Measurements from ENCODE around the gene PSME3IP1.
"Not testable (repeated sequence)": the region's sequence is repeated elsewhere in the genome, so short reads cannot be mapped to it uniquely, and the experiment has no call there.

The PSME3IP1 gene, protein sequence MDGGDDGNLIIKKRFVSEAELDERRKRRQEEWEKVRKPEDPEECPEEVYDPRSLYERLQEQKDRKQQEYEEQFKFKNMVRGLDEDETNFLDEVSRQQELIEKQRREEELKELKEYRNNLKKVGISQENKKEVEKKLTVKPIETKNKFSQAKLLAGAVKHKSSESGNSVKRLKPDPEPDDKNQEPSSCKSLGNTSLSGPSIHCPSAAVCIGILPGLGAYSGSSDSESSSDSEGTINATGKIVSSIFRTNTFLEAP

DNA sequence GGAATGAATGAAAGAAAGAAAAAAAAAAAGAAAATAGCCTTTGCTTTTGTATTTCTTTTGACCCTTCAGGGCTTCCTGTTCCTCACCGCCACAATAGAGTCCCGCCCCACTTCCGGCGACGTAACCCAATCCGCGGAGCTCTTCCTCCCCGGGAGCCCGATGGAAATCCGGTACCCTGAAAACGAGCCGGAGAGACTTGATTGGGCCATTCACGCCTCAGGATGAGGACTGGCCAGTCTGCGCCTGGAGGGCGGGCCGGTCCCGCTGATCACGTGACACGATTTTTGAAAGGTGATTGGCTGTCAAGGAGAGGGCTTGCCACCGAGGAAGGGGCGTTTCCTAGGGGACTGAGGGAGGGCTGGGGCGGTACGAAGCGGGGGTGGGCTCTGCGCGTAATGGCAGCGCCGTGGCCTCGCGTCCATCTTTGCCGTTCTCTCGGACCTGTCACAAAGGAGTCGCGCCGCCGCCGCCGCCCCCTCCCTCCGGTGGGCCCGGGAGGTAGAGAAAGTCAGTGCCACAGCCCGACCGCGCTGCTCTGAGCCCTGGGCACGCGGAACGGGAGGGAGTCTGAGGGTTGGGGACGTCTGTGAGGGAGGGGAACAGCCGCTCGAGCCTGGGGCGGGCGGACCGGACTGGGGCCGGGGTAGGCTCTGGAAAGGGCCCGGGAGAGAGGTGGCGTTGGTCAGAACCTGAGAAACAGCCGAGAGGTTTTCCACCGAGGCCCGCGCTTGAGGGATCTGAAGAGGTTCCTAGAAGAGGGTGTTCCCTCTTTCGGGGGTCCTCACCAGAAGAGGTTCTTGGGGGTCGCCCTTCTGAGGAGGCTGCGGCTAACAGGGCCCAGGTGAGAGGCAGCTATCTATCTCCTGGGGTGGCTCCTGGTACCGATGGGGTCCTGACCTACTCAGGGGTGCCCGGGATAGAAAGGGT, at the start of gene PSME3IP1, which contains the start of gene RSPRY1:
Gene PSME3IP1, minus strand, starts transcription at position 95 of the 927 bp plus-strand sequence. CDS start 12,185 bp downstream, outside the sequence.
Gene RSPRY1, plus strand, starts transcription at position 385 of the 927 bp plus-strand sequence. CDS start 18,330 bp downstream, outside the sequence.
- DNase-seq: peak; percentile 100

DNA sequence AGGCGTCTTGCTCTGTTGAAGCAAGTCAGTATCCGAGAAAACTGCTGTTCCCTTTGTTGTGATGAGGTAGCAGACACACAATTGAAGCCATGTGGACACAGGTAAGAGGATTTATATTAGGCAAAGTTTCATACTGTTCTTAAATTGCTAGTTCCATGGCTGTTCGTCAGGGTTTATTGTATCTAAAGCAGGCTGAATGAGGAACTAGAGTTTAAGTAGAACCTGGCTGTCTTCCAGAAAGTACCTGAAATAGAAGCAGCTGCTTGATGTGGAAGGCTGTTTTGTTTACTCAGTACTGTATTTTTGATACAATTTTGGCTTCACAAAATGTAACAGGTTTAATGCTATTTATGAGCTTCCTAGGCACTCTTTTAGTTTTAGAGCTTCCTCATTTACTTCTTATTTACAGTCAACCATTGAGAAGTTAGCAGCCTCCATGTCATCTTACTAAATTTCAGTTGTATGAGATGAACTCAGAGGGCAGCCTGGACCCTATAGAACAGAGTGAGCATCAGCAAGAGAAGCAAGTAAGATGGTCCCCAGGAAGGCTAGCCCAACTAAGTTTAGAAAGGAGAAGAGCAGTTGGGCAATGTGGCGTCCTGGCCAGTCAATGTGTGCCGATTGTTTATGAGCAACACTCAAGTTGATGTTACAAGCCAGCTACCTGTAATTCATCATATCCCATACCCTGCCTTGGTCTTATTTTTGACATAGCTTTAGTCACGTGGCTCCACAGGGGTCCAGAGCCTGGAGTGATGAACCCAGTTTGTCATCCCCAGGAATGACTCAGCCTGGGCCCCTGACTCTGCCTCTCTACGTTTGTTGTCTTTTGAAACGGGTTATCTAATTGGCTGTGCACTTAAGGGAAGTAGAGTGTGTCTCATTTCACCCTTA, 49.5 kb upstream of the PSME3IP1 start:
- peak; percentile 74 for DNase-seq

DNA sequence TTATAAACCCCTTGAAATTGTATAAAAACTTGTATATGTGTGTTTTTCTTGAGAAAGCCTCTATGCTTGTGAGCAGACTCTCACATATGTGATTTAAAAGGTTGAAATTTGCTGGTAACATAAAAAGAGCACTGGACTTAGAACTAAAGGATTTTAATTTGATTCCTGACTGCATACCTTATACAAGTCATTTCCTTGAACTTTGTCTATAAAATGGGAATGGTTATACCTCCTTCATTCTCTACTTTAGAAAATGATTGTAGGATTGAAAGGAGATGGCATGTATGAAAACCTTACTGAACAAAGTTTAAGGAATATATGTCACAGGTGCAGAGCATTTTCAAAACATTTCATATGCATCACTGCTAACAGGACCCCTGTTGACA, 48.9 kb upstream of the PSME3IP1 start:
- DNase-seq: no peak

DNA sequence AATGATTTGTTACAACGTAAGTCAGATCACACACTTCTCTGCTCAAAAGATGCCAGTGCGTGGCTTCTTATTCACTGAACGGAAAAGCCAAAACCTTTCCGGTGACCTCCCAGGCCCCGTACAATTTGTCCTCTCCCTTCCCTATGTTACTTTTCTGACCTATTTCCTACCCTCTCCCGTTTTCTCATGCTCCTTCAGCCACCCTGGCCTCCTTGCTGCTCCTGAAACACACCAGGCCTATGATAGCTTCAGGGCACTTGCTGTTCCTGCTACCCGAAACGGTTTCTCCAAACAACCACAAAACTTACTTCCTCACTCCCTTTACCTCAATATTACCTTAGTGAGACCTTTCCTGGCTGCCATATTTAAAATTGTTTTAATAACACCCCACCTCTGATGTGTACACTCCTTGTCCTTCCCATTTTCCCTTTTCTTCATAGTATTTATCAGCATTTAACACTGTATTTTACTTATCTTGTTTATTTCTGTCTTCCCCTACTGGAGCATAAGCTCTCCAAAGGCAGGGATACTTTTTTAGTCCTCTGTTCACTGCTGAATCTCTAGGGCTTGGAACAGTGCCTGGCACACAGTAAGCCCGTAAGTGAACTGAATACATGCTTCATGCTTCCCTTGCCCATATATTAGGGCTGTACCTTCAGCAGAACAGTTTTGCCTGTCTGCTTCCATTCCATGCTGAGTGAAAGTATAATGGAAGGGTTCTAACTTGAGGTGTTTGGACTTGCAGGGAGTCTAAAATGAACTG, 48.3 kb upstream of the PSME3IP1 start:
- no peak for DNase-seq

DNA sequence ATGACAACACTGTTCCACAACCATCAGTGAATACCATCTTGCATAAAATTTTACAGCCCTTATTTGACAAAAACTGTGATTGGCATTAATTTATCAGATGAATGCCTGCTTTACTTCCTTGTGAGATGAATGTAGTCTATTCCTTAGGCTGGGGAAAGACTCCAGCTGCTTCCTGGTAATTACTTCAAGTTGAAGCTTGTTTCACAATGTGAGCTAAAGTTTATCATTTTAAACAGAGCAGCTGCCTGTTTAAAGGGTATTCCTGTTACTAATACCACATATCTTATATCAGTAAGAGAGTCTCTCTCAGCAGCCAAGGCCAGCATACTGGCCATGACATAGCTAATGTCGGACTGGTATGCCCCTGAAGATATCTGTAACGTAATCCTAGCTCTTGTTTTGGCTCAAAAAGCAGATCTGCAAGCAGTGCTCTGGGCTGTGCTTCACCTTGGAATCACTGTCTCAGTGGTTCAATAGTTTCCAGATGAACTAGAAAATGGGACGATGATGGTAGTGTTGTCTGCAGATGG, 46.0 kb upstream of the PSME3IP1 start:
- DNase-seq: no peak

DNA sequence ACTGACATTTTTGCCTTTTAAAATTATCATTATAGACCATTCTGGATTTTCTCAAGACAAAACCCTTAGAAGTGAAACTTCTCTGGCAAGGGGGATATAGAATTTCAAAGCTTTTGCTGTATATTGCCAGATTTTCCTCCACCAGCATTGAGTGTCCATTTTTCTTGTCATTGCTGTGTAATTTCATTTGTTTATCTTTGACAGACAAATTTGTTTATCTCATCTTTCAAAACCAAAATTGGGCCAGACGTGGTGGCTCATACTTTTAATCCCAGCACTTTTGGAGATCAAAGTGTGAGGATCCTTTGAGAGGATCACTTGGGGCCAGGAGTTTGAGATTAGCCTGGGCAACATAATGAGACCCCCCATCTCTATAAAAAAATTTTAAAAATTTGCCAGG, 43.2 kb upstream of the PSME3IP1 start:
- DNase-seq: no peak

DNA sequence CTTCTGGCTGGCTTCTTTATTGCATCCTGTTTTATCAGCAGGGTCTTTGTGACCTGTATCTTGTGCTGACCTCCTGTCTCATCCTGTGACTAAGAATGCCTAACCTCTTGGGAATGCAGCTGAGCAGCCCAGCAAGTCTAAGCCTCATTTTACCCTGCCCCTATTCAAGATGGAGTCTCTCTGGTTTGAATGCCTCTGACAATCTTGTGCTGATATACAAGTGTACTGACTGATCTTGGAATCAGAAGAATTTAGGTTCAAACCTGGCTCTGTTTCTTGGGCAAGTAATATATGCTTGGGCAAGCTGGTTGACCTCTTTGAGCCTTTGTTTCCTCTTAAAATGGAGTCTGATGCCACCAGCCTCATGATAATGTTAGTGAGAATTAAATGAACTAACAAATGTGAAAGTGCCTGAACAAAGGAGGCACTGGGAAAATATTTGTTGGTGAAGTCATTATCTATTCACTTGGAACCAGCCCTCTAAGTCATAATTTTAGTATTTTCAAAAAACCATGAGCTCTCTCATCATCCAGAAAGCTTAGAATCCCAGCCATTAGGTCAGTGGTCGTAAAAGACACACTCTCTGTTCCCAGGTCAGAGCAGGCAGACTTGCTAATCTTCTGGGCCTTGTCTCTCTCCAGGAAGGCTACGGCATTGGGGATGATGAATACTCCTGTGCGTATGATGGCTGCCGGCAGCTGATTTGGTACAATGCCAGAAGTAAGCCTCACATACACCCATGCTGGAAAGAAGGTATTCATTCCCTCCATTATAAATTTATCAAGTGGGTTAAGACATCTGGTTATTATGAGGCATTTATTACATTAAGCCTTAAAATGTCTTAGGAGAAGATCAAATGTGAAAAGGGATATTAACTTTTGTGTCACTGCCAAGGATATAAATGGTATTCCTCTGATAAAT, 41.1 kb upstream of the PSME3IP1 start:
- no peak for DNase-seq

DNA sequence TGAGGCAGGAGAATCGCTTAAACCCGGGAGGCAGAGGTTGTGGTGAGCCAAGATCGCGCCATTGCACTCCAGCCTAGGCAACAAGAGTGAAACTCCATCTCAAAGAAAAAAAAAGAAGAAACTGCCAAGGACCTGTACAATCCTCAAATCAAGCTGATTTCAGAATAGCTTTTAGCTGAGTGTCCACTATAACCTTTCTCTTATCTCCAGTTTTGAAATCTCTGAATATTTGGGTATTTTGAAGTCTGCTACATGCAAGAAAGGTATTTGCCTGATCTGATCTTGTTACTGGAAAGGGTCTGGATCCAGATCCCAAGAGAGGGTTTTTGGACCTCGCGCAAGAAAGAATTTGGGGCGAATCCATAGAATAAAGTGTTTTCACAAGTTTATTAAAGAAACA, 40.1 kb upstream of the PSME3IP1 start:
- no peak for DNase-seq

DNA sequence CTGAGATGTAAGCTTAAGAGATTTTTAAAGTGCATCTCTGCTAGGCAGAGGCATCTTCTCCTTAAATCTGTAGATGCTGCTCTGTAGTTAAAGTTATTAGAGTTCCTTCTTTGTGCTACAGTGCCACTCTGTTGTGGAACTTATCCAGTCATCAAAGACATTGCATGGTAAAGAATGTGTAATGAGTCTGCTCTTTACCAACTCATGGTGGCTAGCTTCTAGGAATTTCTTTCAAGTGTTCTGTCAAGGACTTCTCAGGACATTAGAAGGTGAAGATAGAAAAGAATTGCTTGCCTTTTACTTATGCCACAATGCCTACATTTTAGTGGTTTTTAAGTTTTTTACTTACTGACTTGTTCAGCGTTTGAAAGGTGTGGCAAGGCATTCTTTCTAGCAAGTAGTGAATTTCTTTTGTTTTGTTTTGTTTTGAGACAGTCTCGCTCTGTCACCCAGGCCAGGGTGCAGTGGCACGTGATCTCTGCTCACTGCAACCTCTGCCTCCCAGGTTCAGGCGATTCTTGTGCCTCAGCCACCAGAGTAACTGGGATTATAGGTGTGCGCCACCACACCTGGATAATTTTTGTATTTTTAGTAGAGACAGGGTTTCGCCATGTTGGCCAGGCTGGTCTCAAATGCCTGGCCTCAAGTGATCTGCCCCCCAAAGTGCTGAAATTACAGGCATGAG, 39.0 kb upstream of the PSME3IP1 start:
- no peak for DNase-seq

DNA sequence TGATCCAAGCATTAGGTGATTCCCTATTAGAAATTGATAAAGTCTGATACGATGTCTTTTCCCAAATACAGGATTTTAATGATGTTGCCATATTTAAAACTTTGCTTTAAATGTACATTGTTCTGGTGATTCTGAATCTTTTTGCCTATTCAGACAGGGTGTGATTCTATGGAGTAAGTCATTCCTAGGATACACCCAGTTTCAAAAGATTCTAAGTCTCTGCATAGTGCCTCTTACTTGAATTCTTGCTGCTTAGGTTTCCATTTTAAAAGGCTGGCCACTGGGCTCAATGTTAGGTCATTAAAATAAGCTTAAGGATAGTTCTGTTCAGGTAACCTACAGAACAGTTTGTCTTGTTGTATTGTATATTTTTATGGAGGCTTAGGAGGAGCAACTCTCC, 37.2 kb upstream of the PSME3IP1 start:
- DNase-seq: no peak

DNA sequence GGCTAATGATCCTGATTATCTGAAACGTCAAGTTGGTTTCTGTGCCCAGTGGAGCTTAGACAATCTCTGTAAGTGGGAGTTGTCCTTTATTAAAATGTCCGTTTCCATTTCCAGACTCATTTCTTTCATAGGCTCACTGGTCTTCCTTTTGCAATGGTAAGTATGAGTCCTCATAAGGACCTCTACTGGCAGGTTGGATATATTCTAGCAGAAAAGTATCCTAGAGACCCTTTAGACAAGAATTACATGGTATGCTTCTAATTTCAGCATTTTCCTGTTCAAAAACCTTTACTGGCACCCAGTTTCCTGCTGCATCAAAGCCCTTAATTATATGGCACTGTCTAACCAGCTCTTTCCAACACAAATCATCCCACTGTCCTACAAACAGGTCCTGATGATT, 31.1 kb upstream of the PSME3IP1 start:
- DNase-seq: no peak

DNA sequence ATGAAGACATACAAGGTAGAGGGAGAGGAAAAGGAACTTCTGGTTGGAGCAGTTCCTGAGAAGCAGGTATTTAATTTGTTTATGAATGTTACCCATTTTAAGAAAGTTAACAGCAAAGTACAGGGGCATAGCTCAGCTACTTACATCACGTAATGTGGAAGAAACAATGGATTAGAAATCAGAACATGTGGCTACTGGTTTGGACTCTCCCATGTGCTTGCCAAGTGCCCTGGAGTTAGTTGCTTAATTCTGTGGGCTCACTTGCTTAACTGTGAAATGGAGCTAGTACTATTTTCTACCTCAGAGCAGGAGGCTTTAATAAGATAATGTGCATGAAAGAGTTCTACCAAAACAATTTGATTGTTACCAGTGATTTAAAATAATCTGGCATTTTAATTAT, 27.6 kb upstream of the PSME3IP1 start:
- DNase-seq: no peak

DNA sequence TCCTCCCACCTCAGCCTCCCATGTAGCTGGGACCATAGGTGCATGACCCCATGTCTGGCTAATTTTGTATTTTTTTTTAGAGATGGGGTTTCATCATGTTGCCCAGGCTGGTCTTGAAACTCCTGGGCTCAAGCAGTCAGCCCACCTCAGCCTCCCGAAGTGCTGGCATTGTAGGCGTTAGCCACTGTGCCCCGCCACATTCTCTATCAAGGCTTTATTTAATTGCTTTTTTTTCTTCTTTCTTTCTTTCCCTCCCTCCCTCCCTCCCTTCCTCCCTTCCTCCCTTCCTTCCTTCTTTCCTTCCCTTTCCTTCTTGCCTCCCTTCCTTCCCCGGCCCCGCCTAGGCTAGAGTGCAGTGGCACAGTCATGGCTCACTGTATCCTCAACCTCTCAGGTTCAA, 23.9 kb upstream of the PSME3IP1 start:
- no peak for DNase-seq

DNA sequence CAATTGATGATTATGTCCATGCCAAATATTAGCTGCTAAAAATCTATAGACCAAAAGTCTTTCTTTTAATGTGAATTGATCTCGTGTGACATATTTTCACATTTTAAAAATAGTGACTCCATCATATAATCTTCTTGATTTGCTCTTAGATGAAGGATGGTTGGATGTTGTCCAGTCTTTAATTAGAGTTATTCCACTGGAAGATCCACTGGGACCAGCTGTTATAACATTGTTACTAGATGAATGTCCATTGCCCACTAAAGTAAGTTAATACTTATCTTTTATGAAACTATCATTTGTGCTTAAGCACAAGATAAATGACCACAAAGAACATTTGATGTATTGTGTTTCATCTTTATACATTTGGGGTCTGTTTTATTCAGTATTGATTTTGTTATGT, 23.1 kb upstream of the PSME3IP1 start:
- no peak for DNase-seq

DNA sequence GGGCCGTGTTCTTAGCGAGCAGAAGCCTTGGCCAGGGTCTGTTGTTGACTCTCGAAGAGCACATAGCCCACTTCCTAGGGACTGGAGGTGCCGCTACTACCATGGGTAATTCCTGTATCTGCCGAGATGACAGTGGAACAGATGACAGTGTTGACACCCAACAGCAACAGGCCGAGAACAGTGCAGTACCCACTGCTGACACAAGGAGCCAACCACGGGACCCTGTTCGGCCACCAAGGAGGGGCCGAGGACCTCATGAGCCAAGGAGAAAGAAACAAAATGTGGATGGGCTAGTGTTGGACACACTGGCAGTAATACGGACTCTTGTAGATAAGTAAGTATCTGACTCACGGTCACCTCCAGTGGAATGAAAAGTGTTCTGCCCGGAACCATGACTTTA, 18.8 kb upstream of the PSME3IP1 start:
- no peak for DNase-seq

DNA sequence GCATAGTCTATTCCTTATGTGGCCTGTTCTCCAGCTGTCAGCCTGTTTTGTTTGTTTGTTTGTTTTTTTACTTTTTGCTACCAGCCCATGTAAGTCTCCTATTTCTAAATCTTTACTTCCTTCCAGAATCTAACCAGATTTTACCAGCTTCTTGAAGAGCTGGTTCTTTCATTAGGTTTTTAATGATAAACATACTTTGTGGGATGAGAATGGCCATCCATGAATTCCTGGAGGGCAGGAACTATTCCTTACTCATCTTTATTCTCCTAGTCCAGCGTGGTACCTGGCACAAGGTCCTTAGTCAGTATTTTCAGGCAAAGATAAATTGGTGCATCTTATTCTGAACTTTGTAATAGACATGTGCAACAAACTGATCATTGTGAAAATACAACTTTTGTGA, 17.6 kb upstream of the PSME3IP1 start:
- no peak for DNase-seq

DNA sequence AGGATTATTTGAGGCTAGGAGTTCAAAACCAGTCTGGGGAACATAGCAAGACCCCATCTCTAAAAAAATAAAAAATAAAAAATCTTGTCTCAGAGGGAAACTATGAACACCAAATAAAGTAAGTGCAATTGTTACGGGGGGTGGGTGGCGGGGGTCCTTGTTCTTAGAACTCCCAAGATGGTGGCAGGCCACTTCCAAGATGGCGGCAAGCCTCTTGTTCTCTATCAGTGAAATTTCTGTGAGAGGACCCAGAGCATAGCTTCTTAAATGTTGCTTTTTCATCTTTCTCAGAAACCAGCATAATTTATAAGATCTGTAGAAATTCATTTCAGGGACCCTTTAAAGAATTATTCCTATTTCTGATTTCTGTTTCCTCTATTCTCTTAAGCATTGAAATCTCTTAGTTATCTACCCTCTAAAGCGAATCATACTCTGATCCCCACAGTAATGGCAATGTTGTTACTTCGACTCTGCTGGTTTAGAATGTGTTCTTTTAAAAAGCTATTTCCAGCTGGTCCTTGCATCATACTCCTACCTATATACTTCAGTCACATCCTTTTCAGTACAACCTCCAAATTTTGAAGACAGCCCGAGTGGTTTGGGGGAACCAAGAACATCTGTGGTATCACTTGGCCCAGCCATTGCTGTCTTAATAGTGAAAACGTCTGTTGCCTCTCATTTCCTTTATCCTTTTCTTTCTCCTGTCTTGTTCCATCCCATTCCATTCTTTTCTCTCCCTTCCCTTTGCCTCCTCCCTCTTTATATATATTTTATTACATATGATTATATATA, 16.5 kb upstream of the PSME3IP1 start:
- no peak for DNase-seq

DNA sequence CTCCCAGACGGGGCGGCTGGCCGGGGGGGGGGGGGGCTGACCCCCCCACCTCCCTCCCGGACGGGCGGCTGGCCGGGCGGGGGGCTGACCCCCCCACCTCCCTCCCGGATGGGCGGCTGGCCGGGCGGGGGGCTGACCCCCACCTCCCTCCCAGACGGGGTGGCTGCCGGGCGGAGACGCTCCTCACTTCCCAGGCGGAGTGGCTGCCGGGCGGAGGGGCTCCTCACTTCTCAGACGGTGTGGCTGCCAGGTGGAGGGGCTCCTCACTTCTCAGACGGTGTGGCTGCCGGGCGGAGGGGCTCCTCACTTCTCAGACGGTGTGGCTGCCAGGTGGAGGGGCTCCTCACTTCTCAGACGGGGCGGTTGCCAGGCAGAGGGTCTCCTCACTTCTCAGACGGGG, 15.1 kb upstream of the PSME3IP1 start:
- DNase-seq: not testable (repeated sequence)

DNA sequence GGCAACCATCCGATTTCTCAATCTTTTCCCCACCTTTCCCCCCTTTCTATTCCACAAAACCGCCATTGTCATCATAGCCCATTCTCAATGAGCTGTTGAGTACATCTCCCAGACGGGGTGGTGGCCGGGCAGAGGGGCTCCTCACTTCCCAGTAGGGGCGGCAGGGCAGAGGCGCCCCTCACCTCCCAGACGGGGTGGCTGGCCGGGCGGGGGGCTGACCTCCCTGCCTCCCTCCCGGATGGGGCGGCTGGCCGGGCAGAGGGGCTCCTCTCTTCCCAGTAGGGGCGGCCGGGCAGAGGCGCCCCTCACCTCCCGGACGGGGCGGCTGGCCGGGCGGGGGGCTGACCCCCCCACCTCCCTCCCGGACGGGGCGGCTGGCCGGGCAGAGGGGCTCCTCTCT, 14.5 kb upstream of the PSME3IP1 start:
- not testable (repeated sequence) for DNase-seq

Data from activated CD4-positive, alpha-beta T cell treated with anti-CD3 and anti-CD28 coated beads, Interleukin-2, amount 50 U/mL, for 16 hours (primary cell).